WTC11 (cell line): Measurements from ENCODE around the gene EOMES. TPM values are rescaled to one million over a fixed set of nuclear protein-coding genes. Genes with fewer than 3 reads are reported as not detected.

Source experiments
- ATAC-seq: fragments of 200-7000 bp; cut with Tn5 transposase; 2 replicates; pipeline ENCODE4 v1.10.0; 2021; ENCODE audit warnings: mild to moderate bottlenecking, moderate library complexity
- CTCF ChIA-PET: fragments of 300-600 bp; sonication (Branson Sonifier 250); formaldehyde crosslinking; loops from one replicate; lab custom pipeline; 2021; ENCODE audit warnings: antibody characterized with exemption; lab: Charles Lee
- POLR2A ChIA-PET: fragments of 350-600 bp; sonication (Branson Sonifier 250); formaldehyde crosslinking; loops from one replicate; lab custom pipeline; 2021; ENCODE audit warnings: antibody characterized with exemption; lab: Charles Lee
- DNase-seq: peaks from one replicate; pipeline ENCODE4 v3.0.0; 2021; ENCODE audit warnings: low spot score
- H3K27ac Mint-ChIP-seq: 2 replicates; pipeline ENCODE4 v1.8.0; 2021; ENCODE audit warnings: mixed read lengths
- H3K27me3 Mint-ChIP-seq: 2 replicates; pipeline ENCODE4 v1.8.0; 2021; ENCODE audit warnings: low read depth, mild to moderate bottlenecking, moderate library complexity, mixed read lengths
- H3K36me3 Mint-ChIP-seq: 2 replicates; pipeline ENCODE4 v1.8.0; 2021; ENCODE audit warnings: mixed read lengths
- H3K4me1 Mint-ChIP-seq: 2 replicates; pipeline ENCODE4 v1.8.0; 2022; ENCODE audit warnings: mixed read lengths
- H3K4me3 Mint-ChIP-seq: 2 replicates; pipeline ENCODE4 v1.8.0; 2021; ENCODE audit warnings: mild to moderate bottlenecking, moderate library complexity, mixed read lengths
- H3K9me3 Mint-ChIP-seq: 2 replicates; pipeline ENCODE4 v1.8.0; 2021; ENCODE audit warnings: mixed read lengths
- ATF6 ChIP-seq: sonication (generic); formaldehyde crosslinking; IDR thresholded peaks from 2 replicates; pipeline ENCODE4 v1.8.1; 2023; ENCODE audit warnings: mild to moderate bottlenecking, missing genetic modification reagents
- CBFB ChIP-seq: sonication (generic); formaldehyde crosslinking; IDR thresholded peaks from 2 replicates; pipeline ENCODE4 v1.8.1; 2022; ENCODE audit warnings: mild to moderate bottlenecking, low read depth, missing genetic modification reagents
- CTCF ChIP-seq: fragments of 200-600 bp; IDR thresholded peaks from 2 replicates; pipeline ENCODE4 v1.8.0; 2022; ENCODE audit warnings: antibody characterized with exemption
- FOXP1 ChIP-seq: sonication (generic); formaldehyde crosslinking; IDR thresholded peaks from 2 replicates; pipeline ENCODE4 v1.8.0; 2022; ENCODE audit warnings: missing genetic modification reagents, mild to moderate bottlenecking, moderate library complexity, borderline replicate concordance
- GRHL2 ChIP-seq: fragments of 250-450 bp; sonication (Bioruptor Pico); IDR thresholded peaks from 2 replicates; pipeline ENCODE4 v1.8.0; 2022; ENCODE audit warnings: mild to moderate bottlenecking, moderate library complexity; ENCODE audit not compliant: insufficient replicate concordance, severe bottlenecking
- GTF2I ChIP-seq: fragments of 250-450 bp; sonication (Bioruptor Pico); conservative IDR thresholded peaks from 2 replicates; pipeline ENCODE4 v1.4.0; 2021; ENCODE audit warnings: mild to moderate bottlenecking
- HMGA2 ChIP-seq: fragments of 250-450 bp; sonication (Bioruptor Pico); IDR thresholded peaks from 2 replicates; pipeline ENCODE4 v1.4.0; 2021; ENCODE audit warnings: mild to moderate bottlenecking, moderate library complexity
- NFYB ChIP-seq: sonication (generic); formaldehyde crosslinking; conservative IDR thresholded peaks from 2 replicates; pipeline ENCODE4 v1.8.0; 2022; ENCODE audit warnings: low read depth, missing genetic modification reagents
- NR2C2 ChIP-seq: sonication (generic); formaldehyde crosslinking; IDR thresholded peaks from 2 replicates; pipeline ENCODE4 v1.8.0; 2022; ENCODE audit warnings: mild to moderate bottlenecking, missing genetic modification reagents
- SOX15 ChIP-seq: fragments of 250-450 bp; sonication (Bioruptor Pico); IDR thresholded peaks from 2 replicates; pipeline ENCODE4 v1.9.0; 2021; ENCODE audit warnings: mild to moderate bottlenecking
- TEAD4 ChIP-seq: sonication (generic); formaldehyde crosslinking; IDR thresholded peaks from 2 replicates; pipeline ENCODE4 v1.8.0; 2022; ENCODE audit warnings: mild to moderate bottlenecking, missing genetic modification reagents
- TP53 ChIP-seq: sonication (generic); formaldehyde crosslinking; IDR thresholded peaks from 2 replicates; pipeline ENCODE4 v1.8.1; 2023; ENCODE audit warnings: mild to moderate bottlenecking, missing genetic modification reagents
- USF1 ChIP-seq: sonication (generic); formaldehyde crosslinking; IDR thresholded peaks from 2 replicates; pipeline ENCODE4 v1.8.0; 2022; ENCODE audit warnings: mild to moderate bottlenecking, missing genetic modification reagents
- USF2 ChIP-seq: sonication (generic); formaldehyde crosslinking; IDR thresholded peaks from 2 replicates; pipeline ENCODE4 v1.8.1; 2023; ENCODE audit warnings: mild to moderate bottlenecking, missing genetic modification reagents, moderate library complexity
- ZBTB21 ChIP-seq: sonication (generic); formaldehyde crosslinking; IDR thresholded peaks from 2 replicates; pipeline ENCODE4 v1.8.1; 2023; ENCODE audit warnings: mild to moderate bottlenecking, missing genetic modification reagents, borderline replicate concordance
- ZBTB43 ChIP-seq: sonication (generic); formaldehyde crosslinking; IDR thresholded peaks from 2 replicates; pipeline ENCODE4 v1.8.1; 2023; ENCODE audit warnings: mild to moderate bottlenecking, missing genetic modification reagents
- ZMAT4 ChIP-seq: fragments of 250-450 bp; sonication (Bioruptor Pico); IDR thresholded peaks from 2 replicates; pipeline ENCODE4 v1.9.0; 2021; ENCODE audit warnings: mild to moderate bottlenecking
- ZNF121 ChIP-seq: sonication (generic); formaldehyde crosslinking; IDR thresholded peaks from 2 replicates; pipeline ENCODE4 v1.8.0; 2023; ENCODE audit warnings: missing genetic modification reagents
- ZNF219 ChIP-seq: sonication (generic); formaldehyde crosslinking; IDR thresholded peaks from 2 replicates; pipeline ENCODE4 v1.8.0; 2023; ENCODE audit warnings: missing genetic modification reagents, mild to moderate bottlenecking, borderline replicate concordance
- total RNA-seq: library from RNA; stranded (reverse); gene quantifications from 3 replicates; pipeline ENCODE4 v1.2.3, GENCODE V29; 2021
- TF ChIP-seq, protein P1 (sequence below): sonication (generic); formaldehyde crosslinking; IDR thresholded peaks from 2 replicates; pipeline ENCODE4 v1.8.0; 2022; ENCODE audit warnings: mild to moderate bottlenecking, missing genetic modification reagents
- TF ChIP-seq, protein P2 (sequence below): sonication (generic); formaldehyde crosslinking; IDR thresholded peaks from 2 replicates; pipeline ENCODE4 v1.8.1; 2022; ENCODE audit warnings: mild to moderate bottlenecking, missing genetic modification reagents, moderate library complexity, borderline replicate concordance
- TF ChIP-seq, protein P3 (sequence below): sonication (generic); formaldehyde crosslinking; IDR thresholded peaks from 2 replicates; pipeline ENCODE4 v1.8.1; 2022; ENCODE audit warnings: low read depth, mild to moderate bottlenecking, moderate library complexity, missing genetic modification reagents, borderline replicate concordance

Gene EOMES
- total RNA-seq, 1 experiment from 2014 or later: 1.4 TPM

DNA sequence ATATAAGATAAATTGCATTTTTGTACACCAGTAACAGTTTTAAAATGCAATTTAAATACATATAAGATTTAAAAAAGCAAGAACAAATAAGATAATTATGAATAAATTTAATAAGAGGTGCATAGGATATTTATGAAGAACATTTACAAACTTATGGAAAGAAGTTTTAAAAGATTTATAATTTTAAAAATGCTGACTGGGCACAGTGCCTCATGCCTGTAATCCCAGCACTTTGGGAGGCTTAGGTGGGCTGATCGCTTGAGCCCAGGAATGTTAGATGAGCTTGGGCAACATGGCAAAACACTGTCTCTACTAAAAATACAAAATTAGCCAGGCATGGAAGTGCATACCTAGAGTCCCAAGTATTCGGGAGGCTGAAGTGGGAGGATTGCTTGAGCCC lies 37.8 kb downstream of the EOMES start:
- POLR2A ChIA-PET: no interaction called here
- H3K9me3 Mint-ChIP-seq: peaks cover 3% of the 10 kb centered on the region
- ATAC-seq (no peak), DNase-seq (no peak)
- CTCF ChIA-PET: interaction anchor here (1.4 kb wide), 1 partner anchor 326 kb away, joined by 4 read pairs; no protein-coding TSS in a partner anchor
- peaks cover 18% of the 10 kb centered on the region for H3K4me1 Mint-ChIP-seq
- H3K27ac Mint-ChIP-seq: no peak overlapping the region
- no peak overlapping the region for H3K4me3 Mint-ChIP-seq
- no peaks in the 10 kb centered on the region for H3K36me3 Mint-ChIP-seq
- H3K27me3 Mint-ChIP-seq: no peaks in the 10 kb centered on the region; the same call in 1 of the 2 replicates
- TF ChIP-seq USF1 (CRISPR knock-in tag): no peak
- no peak for TF ChIP-seq CBFB
- no peak for TF ChIP-seq ZBTB43 (CRISPR knock-in tag)

- DNase-seq (no peak), ATAC-seq (peak; percentile 61)
- no peaks in the 10 kb centered on the region for H3K27me3 Mint-ChIP-seq
- H3K27ac Mint-ChIP-seq: peak overlapping the region; percentile 98
- H3K4me1 Mint-ChIP-seq: peaks cover 27% of the 10 kb centered on the region
- CTCF ChIA-PET: interaction anchor here (0.5 to 2.9 kb wide), 61 partner anchors 8 to 1034 kb away, joined by 3 to 25 read pairs (median 4); partner anchors contain the start of genes EOMES and SLC4A7
- no peak for TF ChIP-seq HMGA2 (CRISPR knock-in tag)
- TF ChIP-seq, protein P1, sequence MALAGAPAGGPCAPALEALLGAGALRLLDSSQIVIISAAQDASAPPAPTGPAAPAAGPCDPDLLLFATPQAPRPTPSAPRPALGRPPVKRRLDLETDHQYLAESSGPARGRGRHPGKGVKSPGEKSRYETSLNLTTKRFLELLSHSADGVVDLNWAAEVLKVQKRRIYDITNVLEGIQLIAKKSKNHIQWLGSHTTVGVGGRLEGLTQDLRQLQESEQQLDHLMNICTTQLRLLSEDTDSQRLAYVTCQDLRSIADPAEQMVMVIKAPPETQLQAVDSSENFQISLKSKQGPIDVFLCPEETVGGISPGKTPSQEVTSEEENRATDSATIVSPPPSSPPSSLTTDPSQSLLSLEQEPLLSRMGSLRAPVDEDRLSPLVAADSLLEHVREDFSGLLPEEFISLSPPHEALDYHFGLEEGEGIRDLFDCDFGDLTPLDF (CRISPR knock-in tag): no peak
- no peak for TF ChIP-seq TEAD4 (CRISPR knock-in tag)
- no peak for TF ChIP-seq SOX15 (CRISPR knock-in tag)
- no peak for TF ChIP-seq NFYB
- TF ChIP-seq FOXP1 (CRISPR knock-in tag): no peak
- TF ChIP-seq TP53 (CRISPR knock-in tag): no peak
- no peak for TF ChIP-seq GRHL2 (CRISPR knock-in tag)
- TF ChIP-seq ZNF121 (CRISPR knock-in tag): no peak
- no peak for TF ChIP-seq ATF6 (CRISPR knock-in tag)
- TF ChIP-seq ZBTB21 (CRISPR knock-in tag): no peak
- TF ChIP-seq GTF2I: no peak
- TF ChIP-seq, protein P2, sequence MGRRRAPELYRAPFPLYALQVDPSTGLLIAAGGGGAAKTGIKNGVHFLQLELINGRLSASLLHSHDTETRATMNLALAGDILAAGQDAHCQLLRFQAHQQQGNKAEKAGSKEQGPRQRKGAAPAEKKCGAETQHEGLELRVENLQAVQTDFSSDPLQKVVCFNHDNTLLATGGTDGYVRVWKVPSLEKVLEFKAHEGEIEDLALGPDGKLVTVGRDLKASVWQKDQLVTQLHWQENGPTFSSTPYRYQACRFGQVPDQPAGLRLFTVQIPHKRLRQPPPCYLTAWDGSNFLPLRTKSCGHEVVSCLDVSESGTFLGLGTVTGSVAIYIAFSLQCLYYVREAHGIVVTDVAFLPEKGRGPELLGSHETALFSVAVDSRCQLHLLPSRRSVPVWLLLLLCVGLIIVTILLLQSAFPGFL (CRISPR knock-in tag): no peak
- TF ChIP-seq ZMAT4 (CRISPR knock-in tag): no peak
- TF ChIP-seq NR2C2 (CRISPR knock-in tag): no peak
- TF ChIP-seq ZNF219: no peak
- peak; percentile 81 for TF ChIP-seq USF1 (CRISPR knock-in tag)
- TF ChIP-seq, protein P3, sequence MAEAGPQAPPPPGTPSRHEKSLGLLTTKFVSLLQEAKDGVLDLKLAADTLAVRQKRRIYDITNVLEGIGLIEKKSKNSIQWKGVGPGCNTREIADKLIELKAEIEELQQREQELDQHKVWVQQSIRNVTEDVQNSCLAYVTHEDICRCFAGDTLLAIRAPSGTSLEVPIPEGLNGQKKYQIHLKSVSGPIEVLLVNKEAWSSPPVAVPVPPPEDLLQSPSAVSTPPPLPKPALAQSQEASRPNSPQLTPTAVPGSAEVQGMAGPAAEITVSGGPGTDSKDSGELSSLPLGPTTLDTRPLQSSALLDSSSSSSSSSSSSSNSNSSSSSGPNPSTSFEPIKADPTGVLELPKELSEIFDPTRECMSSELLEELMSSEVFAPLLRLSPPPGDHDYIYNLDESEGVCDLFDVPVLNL: no peak
- peak; percentile 60 for TF ChIP-seq CTCF
- TF ChIP-seq USF2: peak; percentile 85
- H3K4me3 Mint-ChIP-seq: peak overlapping the region; percentile 56
- no peaks in the 10 kb centered on the region for H3K9me3 Mint-ChIP-seq
- POLR2A ChIA-PET: interaction anchor here (0.7 to 1.9 kb wide), 6 partner anchors 15 to 1041 kb away, joined by 3 to 6 read pairs (median 6); partner anchors contain the start of gene SLC4A7
- H3K36me3 Mint-ChIP-seq: no peaks in the 10 kb centered on the region
These were observed 40.8 kb downstream of the EOMES start for GRCh38 chr3:27681249-27681748.
